PFSK-1 (cell line): ENCODE results near the gene CWC27.

Source experiments
- FOXP2 ChIP-seq: optimal IDR thresholded peaks from 2 replicates; pipeline ENCODE3; 2011; ENCODE audit warnings: borderline replicate concordance, control low read depth, inconsistent platforms; ENCODE audit not compliant: insufficient read depth; ENCODE audit errors: extremely low read length, extremely low read depth
- POLR2AphosphoS5 ChIP-seq: IDR thresholded peaks from 2 replicates; pipeline ENCODE4 v1.6.1; 2012; ENCODE audit warnings: low read depth, mild to moderate bottlenecking, control low read depth, low read length, moderate library complexity
- SIN3A ChIP-seq: IDR thresholded peaks from 2 replicates; pipeline ENCODE4 v1.6.1; 2012; ENCODE audit warnings: mild to moderate bottlenecking, low read length, moderate library complexity, borderline replicate concordance; ENCODE audit not compliant: insufficient read depth
- TAF1 ChIP-seq: IDR thresholded peaks from 2 replicates; pipeline ENCODE4 v1.6.1; 2012; ENCODE audit warnings: low read length, control low read depth, borderline replicate concordance; ENCODE audit not compliant: insufficient read depth
- TF ChIP-seq, protein P1 (sequence below), 2 experiments: IDR thresholded peaks; 2 replicates each; pipeline versions ENCODE4 v1.6.1 to v1.8.0; 2011 to 2012; ENCODE audit warnings: low read depth in 2 of 2, low read length in 2 of 2, control low read depth in 1 of 2, inconsistent platforms in 1 of 2, mild to moderate bottlenecking in 1 of 2, moderate library complexity in 1 of 2; ENCODE audit not compliant: insufficient read depth in 1 of 2

DNA sequence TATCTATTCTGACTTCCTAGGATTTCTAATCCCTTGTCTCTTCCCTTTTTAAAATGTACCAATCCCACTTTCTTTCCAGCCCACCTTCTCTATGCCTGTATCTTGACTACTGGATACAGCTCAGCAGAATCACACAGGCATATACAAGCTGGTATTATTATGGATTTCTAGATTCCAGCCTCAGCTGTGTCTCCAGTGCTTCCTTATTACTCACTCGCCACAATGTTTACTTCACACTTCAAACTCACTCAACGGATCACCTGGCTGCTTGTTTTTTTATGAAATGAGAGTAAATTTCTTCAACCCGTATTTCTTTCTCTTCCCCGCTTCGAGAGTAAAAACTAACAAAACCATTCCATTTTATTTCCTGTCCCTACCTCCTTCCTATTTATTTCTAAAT is 38.8 kb downstream of the CWC27 start:
- TF ChIP-seq POLR2AphosphoS5 (no peak), TAF1 (no peak), FOXP2 (no peak), SIN3A (no peak)
- TF ChIP-seq, protein P1, sequence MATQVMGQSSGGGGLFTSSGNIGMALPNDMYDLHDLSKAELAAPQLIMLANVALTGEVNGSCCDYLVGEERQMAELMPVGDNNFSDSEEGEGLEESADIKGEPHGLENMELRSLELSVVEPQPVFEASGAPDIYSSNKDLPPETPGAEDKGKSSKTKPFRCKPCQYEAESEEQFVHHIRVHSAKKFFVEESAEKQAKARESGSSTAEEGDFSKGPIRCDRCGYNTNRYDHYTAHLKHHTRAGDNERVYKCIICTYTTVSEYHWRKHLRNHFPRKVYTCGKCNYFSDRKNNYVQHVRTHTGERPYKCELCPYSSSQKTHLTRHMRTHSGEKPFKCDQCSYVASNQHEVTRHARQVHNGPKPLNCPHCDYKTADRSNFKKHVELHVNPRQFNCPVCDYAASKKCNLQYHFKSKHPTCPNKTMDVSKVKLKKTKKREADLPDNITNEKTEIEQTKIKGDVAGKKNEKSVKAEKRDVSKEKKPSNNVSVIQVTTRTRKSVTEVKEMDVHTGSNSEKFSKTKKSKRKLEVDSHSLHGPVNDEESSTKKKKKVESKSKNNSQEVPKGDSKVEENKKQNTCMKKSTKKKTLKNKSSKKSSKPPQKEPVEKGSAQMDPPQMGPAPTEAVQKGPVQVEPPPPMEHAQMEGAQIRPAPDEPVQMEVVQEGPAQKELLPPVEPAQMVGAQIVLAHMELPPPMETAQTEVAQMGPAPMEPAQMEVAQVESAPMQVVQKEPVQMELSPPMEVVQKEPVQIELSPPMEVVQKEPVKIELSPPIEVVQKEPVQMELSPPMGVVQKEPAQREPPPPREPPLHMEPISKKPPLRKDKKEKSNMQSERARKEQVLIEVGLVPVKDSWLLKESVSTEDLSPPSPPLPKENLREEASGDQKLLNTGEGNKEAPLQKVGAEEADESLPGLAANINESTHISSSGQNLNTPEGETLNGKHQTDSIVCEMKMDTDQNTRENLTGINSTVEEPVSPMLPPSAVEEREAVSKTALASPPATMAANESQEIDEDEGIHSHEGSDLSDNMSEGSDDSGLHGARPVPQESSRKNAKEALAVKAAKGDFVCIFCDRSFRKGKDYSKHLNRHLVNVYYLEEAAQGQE (IDR thresholded peaks at IDR 0.05; ENCODE audit: insufficient read depth in 1 of 2, low read depth in 2 of 2, low read length in 2 of 2) = no peak
